ENCODE data around the gene MINAR2.

MINAR2 gene

GRCh38 chr5:129760636-129761325 is 12.9 kb downstream of the MINAR2 start:
- no peaks in the 10 kb centered on the region for H3K9me2 ChIP-seq (replicated peaks; ENCODE audit: insufficient read depth, low read length)
- H4K20me1 ChIP-seq (ENCODE audit: low read depth, low read length), result no peaks in the 10 kb centered on the region
- H3F3A ChIP-seq (ENCODE audit: insufficient read depth), result no peaks in the 10 kb centered on the region
- no peak overlapping the region for H3K4me2 ChIP-seq (ENCODE audit: low read depth, low read length, poor library complexity, severe bottlenecking)
- TF ChIP-seq EZH2phosphoT487 (conservative IDR thresholded peaks at IDR 0.05; ENCODE audit: low read length) (no peak), CTCF (IDR thresholded peaks at IDR 0.05; ENCODE audit: insufficient read depth, low read length, poor library complexity, severe bottlenecking) (no peak)
- no peaks in the 10 kb centered on the region for H3K9me3 ChIP-seq (ENCODE audit: insufficient read depth, low read length)
- no peak overlapping the region for H3K27ac ChIP-seq (ENCODE audit: low read depth, low read length)
- H3K27me3 ChIP-seq (ENCODE audit: low read length), result no peaks in the 10 kb centered on the region; the same call in 1 of the 2 replicates
- H3K36me3 ChIP-seq (ENCODE audit: low read length), result no peaks in the 10 kb centered on the region
- no peak overlapping the region for H2AFZ ChIP-seq (ENCODE audit: low read depth, low read length, severe bottlenecking)
- H3K79me2 ChIP-seq (ENCODE audit: insufficient read depth, low read length), result no peaks in the 10 kb centered on the region
- H3K4me3 ChIP-seq (ENCODE audit: insufficient read depth, low read length, poor library complexity, severe bottlenecking), result no peak overlapping the region
- H3K9ac ChIP-seq (ENCODE audit: low read length), result no peak overlapping the region

- Histone ChIP-seq H3K27ac (ENCODE audit: low read depth, low read length) (no peak overlapping the region), H3K9me3 (ENCODE audit: insufficient read depth, low read length) (no peaks in the 10 kb centered on the region), H4K20me1 (ENCODE audit: low read depth, low read length) (no peaks in the 10 kb centered on the region), H2AFZ (ENCODE audit: low read depth, low read length, severe bottlenecking) (no peak overlapping the region), H3K79me2 (ENCODE audit: insufficient read depth, low read length) (no peaks in the 10 kb centered on the region), H3K4me3 (ENCODE audit: insufficient read depth, low read length, poor library complexity, severe bottlenecking) (no peak overlapping the region), H3K4me2 (ENCODE audit: low read depth, low read length, poor library complexity, severe bottlenecking) (no peak overlapping the region), H3K27me3 (ENCODE audit: low read length) (no peaks in the 10 kb centered on the region; the same call in 1 of the 2 replicates), H3K9ac (ENCODE audit: low read length) (no peak overlapping the region), H3K36me3 (ENCODE audit: low read length) (no peaks in the 10 kb centered on the region), H3K9me2 (replicated peaks; ENCODE audit: insufficient read depth, low read length) (no peaks in the 10 kb centered on the region), H3F3A (ENCODE audit: insufficient read depth) (no peaks in the 10 kb centered on the region)
- TF ChIP-seq CTCF (IDR thresholded peaks at IDR 0.05; ENCODE audit: insufficient read depth, low read length, poor library complexity, severe bottlenecking) (no peak), EZH2phosphoT487 (conservative IDR thresholded peaks at IDR 0.05; ENCODE audit: low read length) (no peak)
These were observed 15.8 kb downstream of the MINAR2 start for GRCh38 chr5:129763651-129764050.

- no peak for TF ChIP-seq CTCF (IDR thresholded peaks at IDR 0.05; ENCODE audit: insufficient read depth, low read length, poor library complexity, severe bottlenecking)
- TF ChIP-seq EZH2phosphoT487 (conservative IDR thresholded peaks at IDR 0.05; ENCODE audit: low read length), result no peak
- no peaks in the 10 kb centered on the region; the same call in 1 of the 2 replicates for H3K27me3 ChIP-seq (ENCODE audit: low read length)
- no peaks in the 10 kb centered on the region for H3K9me3 ChIP-seq (ENCODE audit: insufficient read depth, low read length)
- H3K36me3 ChIP-seq (ENCODE audit: low read length), result no peaks in the 10 kb centered on the region
- no peak overlapping the region for H3K4me3 ChIP-seq (ENCODE audit: insufficient read depth, low read length, poor library complexity, severe bottlenecking)
- no peaks in the 10 kb centered on the region for H3K79me2 ChIP-seq (ENCODE audit: insufficient read depth, low read length)
- H3F3A ChIP-seq (ENCODE audit: insufficient read depth), result no peaks in the 10 kb centered on the region
- H3K27ac ChIP-seq (ENCODE audit: low read depth, low read length), result no peak overlapping the region
- H2AFZ ChIP-seq (ENCODE audit: low read depth, low read length, severe bottlenecking), result no peak overlapping the region
- H3K9me2 ChIP-seq (replicated peaks; ENCODE audit: insufficient read depth, low read length), result no peaks in the 10 kb centered on the region
- H4K20me1 ChIP-seq (ENCODE audit: low read depth, low read length), result no peaks in the 10 kb centered on the region
- H3K9ac ChIP-seq (ENCODE audit: low read length), result no peak overlapping the region
- no peak overlapping the region for H3K4me2 ChIP-seq (ENCODE audit: low read depth, low read length, poor library complexity, severe bottlenecking)
These were observed 18.9 kb downstream of the MINAR2 start for GRCh38 chr5:129766798-129767197.

All from SU-DHL-6 (cell line).